Measurements from ENCODE around the gene BGLAP.

GRCh38 chr1:156284112-156284511 lies 42.1 kb downstream of the BGLAP start, which contains the start of gene TMEM79:
- TF ChIP-seq POLR2A (IDR thresholded peaks at IDR 0.05) (no peak), CTCF (IDR thresholded peaks at IDR 0.05) (no peak)

Data from uterus (tissue), 2 donors.